H1 (cell line): ENCODE data around the gene BTD. TPM values are rescaled to one million over a fixed set of nuclear protein-coding genes. Genes with fewer than 3 reads are reported as not detected.
"Not testable (repeated sequence)": the region's sequence is repeated elsewhere in the genome, so short reads cannot be mapped to it uniquely, and the experiment has no call there.

Source experiments
- CTCF ChIA-PET: fragments of 300-600 bp; sonication (Branson Sonifier 250); formaldehyde crosslinking; loops from one replicate; lab custom pipeline; 2021; ENCODE audit not compliant: partially characterized antibody; lab: Charles Lee
- POLR2A ChIA-PET: fragments of 300-600 bp; sonication (Branson Sonifier 250); formaldehyde crosslinking; loops from one replicate; lab custom pipeline; 2021; ENCODE audit warnings: inconsistent platforms; ENCODE audit not compliant: partially characterized antibody; lab: Charles Lee
- DNase-seq, 2 experiments: peaks; one replicate each; pipeline versions ENCODE4 v3.0.0 to v3.0.0-alpha.2; 2010 to 2022; ENCODE audit warnings: low spot score in 2 of 2, low read depth in 1 of 2, mixed read lengths in 1 of 2
- FAIRE-seq: peaks from 2 replicates; lab custom pipeline; 2011; peaks lifted over from hg19 to GRCh38; lab: Jason Lieb, UNC
- H2AFZ ChIP-seq: 2 replicates; pipeline ENCODE4 v1.8.1; 2012; ENCODE audit warnings: low read length, inconsistent platforms
- H2AK5ac ChIP-seq: 2 replicates; pipeline ENCODE4 v1.6.1; 2013; ENCODE audit warnings: low read depth, low read length
- H2BK120ac ChIP-seq: replicated peaks from 2 replicates; pipeline ENCODE3; 2013; ENCODE audit warnings: low read depth, low read length, inconsistent platforms
- H2BK12ac ChIP-seq: 2 replicates; pipeline ENCODE4 v1.6.1; 2013; ENCODE audit warnings: low read depth, low read length
- H2BK15ac ChIP-seq: 2 replicates; pipeline ENCODE4 v1.6.1; 2013; ENCODE audit warnings: low read length
- H2BK20ac ChIP-seq: 2 replicates; pipeline ENCODE4 v1.6.1; 2013; ENCODE audit warnings: low read length
- H2BK5ac ChIP-seq: 2 replicates; pipeline ENCODE4 v1.6.1; 2013; ENCODE audit warnings: low read depth, low read length
- H3K14ac ChIP-seq: 2 replicates; pipeline ENCODE4 v1.6.1; 2013; ENCODE audit warnings: inconsistent platforms; ENCODE audit not compliant: insufficient read length
- H3K18ac ChIP-seq: 2 replicates; pipeline ENCODE4 v1.6.1; 2013; ENCODE audit warnings: low read length; ENCODE audit errors: extremely low read depth
- H3K23ac ChIP-seq: 2 replicates; pipeline ENCODE4 v1.6.1; 2013; ENCODE audit warnings: inconsistent platforms; ENCODE audit not compliant: insufficient read length
- H3K23me2 ChIP-seq: 2 replicates; pipeline ENCODE4 v1.6.1; 2013; ENCODE audit warnings: low read depth, low read length
- H3K27ac ChIP-seq: 2 replicates; pipeline ENCODE4 v1.6.1; 2011; ENCODE audit warnings: low read depth, low read length, inconsistent platforms
- H3K27me3 ChIP-seq, 4 experiments: replicated peaks in 1 of 4; 1 replicate in 1 of 4; 2 replicates in 3 of 4; pipeline versions ENCODE4 v1.6.1 to v1.8.1; 2011 to 2013; ENCODE audit warnings: low read length in 3 of 4, mild to moderate bottlenecking in 3 of 4, inconsistent platforms in 2 of 4, mixed read lengths in 2 of 4, moderate library complexity in 1 of 4; ENCODE audit not compliant: control insufficient read depth in 3 of 4, insufficient read depth in 3 of 4; ENCODE audit errors: extremely low read depth in 1 of 4
- H3K36me3 ChIP-seq, 4 experiments: 2 replicates each; pipeline versions ENCODE4 v1.6.1 to v1.8.1; 2011 to 2013; ENCODE audit warnings: mild to moderate bottlenecking in 4 of 4, low read length in 3 of 4, moderate library complexity in 2 of 4, control low read depth in 1 of 4, inconsistent platforms in 1 of 4; ENCODE audit not compliant: insufficient read depth in 4 of 4, control insufficient read depth in 2 of 4
- H3K4ac ChIP-seq: replicated peaks from 2 replicates; pipeline ENCODE3; 2013; ENCODE audit warnings: low read length, low read depth, mixed read lengths, inconsistent platforms; ENCODE audit not compliant: insufficient read length
- H3K4me1 ChIP-seq, 4 experiments: replicated peaks in 1 of 4; 1 replicate in 1 of 4; 2 replicates in 3 of 4; pipeline versions ENCODE4 v1.6.1 to v1.8.1; 2011 to 2013; ENCODE audit warnings: low read length in 3 of 4, inconsistent platforms in 2 of 4, mixed read lengths in 1 of 4; ENCODE audit not compliant: insufficient read depth in 4 of 4, control insufficient read depth in 3 of 4
- H3K4me2 ChIP-seq, 2 experiments: 2 replicates each; pipeline versions ENCODE4 v1.6.1 to v1.8.1; 2011 to 2013; ENCODE audit warnings: low read depth in 2 of 2, low read length in 2 of 2, control low read depth in 1 of 2, inconsistent platforms in 1 of 2, mild to moderate bottlenecking in 1 of 2; ENCODE audit not compliant: insufficient read depth in 1 of 2
- H3K4me3 ChIP-seq, 4 experiments: fragments of 200-600, 300-600 bp in 1 of 4; sonication (generic), shearing (Covaris generic), sonication (Bioruptor Twin) in 1 of 4; 2 replicates each; pipeline versions ENCODE4 v1.5.1 to v1.8.1; 2011 to 2016; ENCODE audit warnings: low read length in 4 of 4, low read depth in 3 of 4, control low read depth in 2 of 4, inconsistent platforms in 2 of 4, mild to moderate bottlenecking in 2 of 4, mixed read lengths in 1 of 4, moderate library complexity in 1 of 4; ENCODE audit not compliant: insufficient read depth in 2 of 4; ENCODE audit errors: extremely low read depth in 1 of 4
- H3K56ac ChIP-seq: replicated peaks from 2 replicates; pipeline ENCODE3; 2013; ENCODE audit warnings: low read depth, mild to moderate bottlenecking, mixed read lengths, low read length, inconsistent platforms; ENCODE audit not compliant: insufficient read length
- H3K79me1 ChIP-seq: 2 replicates; pipeline ENCODE4 v1.6.1; 2013; ENCODE audit warnings: low read depth, low read length, control low read depth
- H3K79me2 ChIP-seq, 2 experiments: 2 replicates each; pipeline versions ENCODE4 v1.6.1 to v1.8.1; 2012 to 2013; ENCODE audit warnings: low read length in 2 of 2, mild to moderate bottlenecking in 2 of 2, inconsistent platforms in 1 of 2; ENCODE audit not compliant: insufficient read depth in 2 of 2, control insufficient read depth in 1 of 2
- H3K9ac ChIP-seq, 4 experiments: replicated peaks in 1 of 4; 1 replicate in 1 of 4; 2 replicates in 3 of 4; pipeline versions ENCODE4 v1.6.1 to v1.8.1; 2011 to 2013; ENCODE audit warnings: low read depth in 3 of 4, low read length in 3 of 4, control low read depth in 2 of 4, mild to moderate bottlenecking in 2 of 4, moderate library complexity in 2 of 4, inconsistent platforms in 1 of 4; ENCODE audit errors: extremely low read depth in 1 of 4
- H3K9me3 ChIP-seq, 2 experiments: 2 replicates each; pipeline versions ENCODE4 v1.6.1 to v1.8.1; 2012 to 2013; ENCODE audit warnings: mild to moderate bottlenecking in 2 of 2, moderate library complexity in 2 of 2, control low read depth in 1 of 2, inconsistent platforms in 1 of 2, low read depth in 1 of 2, low read length in 1 of 2, mixed read lengths in 1 of 2; ENCODE audit not compliant: insufficient read depth in 2 of 2
- H4K20me1 ChIP-seq, 2 experiments: replicated peaks in 1 of 2; 2 replicates each; pipeline versions ENCODE3 to v1.8.1; 2011 to 2013; ENCODE audit warnings: inconsistent platforms in 2 of 2, low read length in 2 of 2, mild to moderate bottlenecking in 1 of 2; ENCODE audit not compliant: insufficient read depth in 2 of 2, control insufficient read depth in 1 of 2
- H4K5ac ChIP-seq: 2 replicates; pipeline ENCODE4 v1.6.1; 2013; ENCODE audit warnings: low read length, low read depth, mixed read lengths, inconsistent platforms; ENCODE audit not compliant: insufficient read length
- H4K8ac ChIP-seq: 2 replicates; pipeline ENCODE4 v1.8.0; 2013; ENCODE audit warnings: mild to moderate bottlenecking, moderate library complexity, low read length, inconsistent platforms; ENCODE audit not compliant: insufficient read depth; ENCODE audit errors: extremely low read depth
- H4K91ac ChIP-seq: replicated peaks from 2 replicates; pipeline ENCODE3; 2013; ENCODE audit warnings: low read length, mixed read lengths, inconsistent platforms; ENCODE audit not compliant: insufficient read length
- EP300 ChIP-seq, 2 experiments: IDR thresholded peaks; 1 replicate in 1 of 2; 2 replicates in 1 of 2; pipeline ENCODE4 v1.6.1; 2011 to 2012; ENCODE audit warnings: low read depth in 2 of 2, low read length in 2 of 2, mild to moderate bottlenecking in 2 of 2, borderline replicate concordance in 1 of 2, inconsistent platforms in 1 of 2, moderate library complexity in 1 of 2
- WGBS, 2 experiments: shearing (Covaris generic) in 1 of 2; methylation state at CpG; one replicate each; pipeline versions ENCODE4 v1.1.6 to v1.1.7; 2013 to 2015; ENCODE audit warnings: low lambda C conversion rate in 2 of 2, mixed read lengths in 2 of 2, inconsistent platforms in 1 of 2, low coverage in 1 of 2, missing lambda C conversion rate in 1 of 2; ENCODE audit not compliant: insufficient replicate concordance in 2 of 2, insufficient coverage in 1 of 2, insufficient read length in 1 of 2; ENCODE audit errors: extremely low coverage in 1 of 2, missing lambda C conversion rate in 1 of 2; 5-methylcytosine and 5-hydroxymethylcytosine counted together
- polyA plus RNA-seq, 7 experiments: library from polyadenylated mRNA; depleted of rRNA in 3 of 7; stranded (reverse) in 5 of 7; unstranded in 2 of 7; fragments of >200 nt in 5 of 7; fragments of 200-250 nt in 2 of 7; gene quantifications; 1 replicate in 5 of 7; 2 replicates in 1 of 7; 4 replicates in 1 of 7; pipeline versions ENCODE4 v1.2.1 to v1.2.3, GENCODE V29; 2011 to 2013; ENCODE audit warnings: missing spikeins in 2 of 7, mixed read lengths in 2 of 7
- total RNA-seq: library from RNA; stranded (reverse); fragmentation: NEBNext Ultra II Directional; extraction: Animal tissue kit (Norgen Biotek cat#: 25700); gene quantifications from 2 replicates; pipeline ENCODE4 v1.2.1, GENCODE V29; 2021

Gene BTD
- total and polyA plus RNA-seq, 2 of the 8 experiments (the other 6 are each of a cell fraction or from before 2014, with no cell fraction given): 21.8 to 36.7 TPM

DNA sequence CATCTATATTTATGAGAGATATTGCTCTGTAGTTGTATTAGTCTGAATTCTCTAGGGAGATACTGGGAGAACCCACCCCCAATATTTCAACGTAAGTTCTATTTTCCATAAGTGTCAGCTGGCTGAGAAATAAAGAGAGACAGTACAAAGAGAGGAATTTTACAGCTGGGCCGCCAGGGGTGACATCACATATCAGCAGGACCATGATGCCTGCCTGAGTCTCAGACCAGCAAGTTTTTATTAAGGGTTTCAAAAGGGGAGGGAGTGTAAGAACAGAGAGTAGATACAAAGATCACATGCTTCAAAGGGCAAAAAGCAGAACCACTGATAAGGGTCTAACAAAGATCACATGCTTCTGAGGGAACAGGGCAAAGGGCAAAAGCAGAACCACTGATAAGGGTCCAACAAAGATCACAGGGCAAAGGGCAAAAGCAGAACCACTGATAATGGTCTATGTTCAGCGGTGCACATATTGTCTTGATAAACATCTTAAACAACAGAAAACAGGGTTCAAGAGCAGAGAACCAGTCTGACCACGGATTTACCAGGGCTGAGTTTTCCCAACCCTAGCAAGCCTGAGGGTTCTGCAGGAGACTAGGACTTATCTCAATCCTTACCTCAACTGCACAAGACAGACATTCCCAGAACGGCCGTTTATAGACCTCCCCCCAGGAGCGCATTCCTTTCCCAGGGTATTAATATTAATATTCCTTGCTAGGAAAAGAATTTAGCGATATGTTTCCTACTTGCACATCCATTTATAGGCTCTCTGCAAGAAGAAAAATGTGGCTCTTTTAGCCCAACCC lies 18.3 kb downstream of the BTD start:
- H2BK15ac ChIP-seq, H4K5ac ChIP-seq, H3K9ac ChIP-seq, H3K4me2 ChIP-seq, H2BK5ac ChIP-seq, H3K23ac ChIP-seq, CTCF ChIA-PET, H3K79me2 ChIP-seq: not testable (repeated sequence)
- TF ChIP-seq EP300 (IDR thresholded peaks at IDR 0.05; ENCODE audit: borderline replicate concordance in 1 of 2, low read depth in 2 of 2, low read length in 2 of 2): peak in 1 of 2 experiments; percentile 38; a peak in 1 of 3 replicates
- TF ChIP-seq, all 59 proteins: peak for 1; not testable (repeated sequence) for 58
- H2AK5ac ChIP-seq, H3K4me3 ChIP-seq, FAIRE-seq, H2BK120ac ChIP-seq, H2BK20ac ChIP-seq, H3K18ac ChIP-seq, DNase-seq, POLR2A ChIA-PET, H3K14ac ChIP-seq, H2AFZ ChIP-seq, H3K4ac ChIP-seq, H3K36me3 ChIP-seq, H4K8ac ChIP-seq, H3K56ac ChIP-seq, H3K23me2 ChIP-seq, H4K91ac ChIP-seq, H3K4me1 ChIP-seq, H4K20me1 ChIP-seq, H3K79me1 ChIP-seq, H3K27ac ChIP-seq, H3K27me3 ChIP-seq, H2BK12ac ChIP-seq: not testable (repeated sequence)
- peaks cover 9 to 12% of the 10 kb centered on the region in 2 experiments; a peak in 3 of 4 replicates for H3K9me3 ChIP-seq
- WGBS, 2 experiments: 96% methylated on average over 8 of the region's 8 CpGs; no CpG with 5 or more reads in 1 of the 2 experiments
